Mesenchymal stem cell (in vitro differentiated cells and primary cell): ENCODE data around the gene SBNO1. TPM values are rescaled to one million over a fixed set of nuclear protein-coding genes. Genes with fewer than 3 reads are reported as not detected.
A peak's percentile ranks its signal among the peaks of the same experiment; 100 is the strongest.
"Not testable (repeated sequence)": the region's sequence is repeated elsewhere in the genome, so short reads cannot be mapped to it uniquely, and the experiment has no call there.

Experiments
- DNase-seq: peaks from one replicate; pipeline ENCODE4 v3.0.0-alpha.2; 2013
- H2AFZ ChIP-seq: one replicate; pipeline ENCODE4 v1.6.1; 2013; ENCODE audit warnings: low read depth, mild to moderate bottlenecking, control low read depth, inconsistent platforms, low read length, moderate library complexity
- H2AK5ac ChIP-seq: 2 replicates; pipeline ENCODE4 v1.6.1; 2013; ENCODE audit warnings: low read length, moderate library complexity, mild to moderate bottlenecking, inconsistent platforms; ENCODE audit not compliant: severe bottlenecking
- H2BK120ac ChIP-seq: one replicate; pipeline ENCODE4 v1.6.1; 2013; ENCODE audit warnings: low read depth, mild to moderate bottlenecking, inconsistent platforms, low read length, moderate library complexity
- H2BK12ac ChIP-seq, 2 experiments: one replicate each; pipeline ENCODE4 v1.6.1; 2013; ENCODE audit warnings: inconsistent platforms in 2 of 2, low read length in 2 of 2, mild to moderate bottlenecking in 2 of 2, moderate library complexity in 2 of 2, control low read depth in 1 of 2
- H2BK15ac ChIP-seq: one replicate; pipeline ENCODE4 v1.6.1; 2013; ENCODE audit warnings: mild to moderate bottlenecking, low read depth, inconsistent platforms; ENCODE audit not compliant: poor library complexity, severe bottlenecking
- H2BK5ac ChIP-seq: 2 replicates; pipeline ENCODE4 v1.6.1; 2013; ENCODE audit warnings: low read depth, mild to moderate bottlenecking, low read length, control low read depth, inconsistent platforms; ENCODE audit not compliant: poor library complexity, severe bottlenecking
- H3K14ac ChIP-seq, 2 experiments: one replicate each; pipeline ENCODE4 v1.6.1; 2013; ENCODE audit warnings: inconsistent platforms in 2 of 2, low read length in 2 of 2, control low read depth in 1 of 2, mild to moderate bottlenecking in 1 of 2, moderate library complexity in 1 of 2
- H3K18ac ChIP-seq, 2 experiments: one replicate each; pipeline ENCODE4 v1.6.1; 2013; ENCODE audit warnings: inconsistent platforms in 2 of 2, low read length in 2 of 2, control low read depth in 1 of 2, low read depth in 1 of 2, mild to moderate bottlenecking in 1 of 2
- H3K23ac ChIP-seq, 2 experiments: one replicate each; pipeline ENCODE4 v1.6.1; 2013; ENCODE audit warnings: inconsistent platforms in 2 of 2, low read length in 2 of 2, mild to moderate bottlenecking in 2 of 2, moderate library complexity in 2 of 2, control low read depth in 1 of 2
- H3K27ac ChIP-seq: 2 replicates; pipeline ENCODE4 v1.5.1; 2013; ENCODE audit warnings: mild to moderate bottlenecking, moderate library complexity, low read length, control low read depth, inconsistent platforms; ENCODE audit not compliant: poor library complexity, severe bottlenecking
- H3K27me3 ChIP-seq, 2 experiments: 2 replicates each; pipeline versions ENCODE4 v1.6.1 to v1.7.0; 2013; ENCODE audit warnings: low read length in 2 of 2, mild to moderate bottlenecking in 2 of 2, moderate library complexity in 2 of 2, control low read depth in 1 of 2, inconsistent platforms in 1 of 2; ENCODE audit not compliant: control insufficient read depth in 1 of 2, insufficient read depth in 1 of 2
- H3K36me3 ChIP-seq, 2 experiments: 2 replicates each; pipeline versions ENCODE4 v1.6.1 to v1.7.0; 2013; ENCODE audit warnings: low read length in 2 of 2, control low read depth in 1 of 2, inconsistent platforms in 1 of 2, low read depth in 1 of 2, mild to moderate bottlenecking in 1 of 2; ENCODE audit not compliant: insufficient read depth in 2 of 2, control insufficient read depth in 1 of 2
- H3K4ac ChIP-seq, 2 experiments: one replicate each; pipeline ENCODE4 v1.6.1; 2013; ENCODE audit warnings: inconsistent platforms in 2 of 2, low read length in 2 of 2, mild to moderate bottlenecking in 2 of 2, moderate library complexity in 2 of 2, control low read depth in 1 of 2, low read depth in 1 of 2
- H3K4me1 ChIP-seq: 2 replicates; pipeline ENCODE4 v1.6.1; 2013; ENCODE audit warnings: low read depth, low read length, control low read depth; ENCODE audit not compliant: control insufficient read depth, insufficient read depth
- H3K4me2 ChIP-seq: 2 replicates; pipeline ENCODE4 v1.6.1; 2013; ENCODE audit warnings: low read length, mild to moderate bottlenecking, inconsistent platforms; ENCODE audit not compliant: poor library complexity, severe bottlenecking
- H3K4me3 ChIP-seq, 2 experiments: 2 replicates each; pipeline versions ENCODE4 v1.5.1 to v1.7.0; 2013; ENCODE audit warnings: low read length in 2 of 2, mild to moderate bottlenecking in 2 of 2, control low read depth in 1 of 2, low read depth in 1 of 2; ENCODE audit not compliant: insufficient read depth in 1 of 2
- H3K79me1 ChIP-seq: replicated peaks from 2 replicates; pipeline ENCODE4 v1.6.1; 2013; ENCODE audit warnings: mild to moderate bottlenecking, control low read depth, low read length, inconsistent platforms; ENCODE audit not compliant: poor library complexity, severe bottlenecking
- H3K9ac ChIP-seq: 2 replicates; pipeline ENCODE4 v1.7.0; 2013; ENCODE audit warnings: mild to moderate bottlenecking, low read length, moderate library complexity
- H3K9me3 ChIP-seq: 2 replicates; pipeline ENCODE4 v1.7.0; 2013; ENCODE audit warnings: mild to moderate bottlenecking, low read length; ENCODE audit not compliant: control insufficient read depth
- H4K8ac ChIP-seq: one replicate; pipeline ENCODE4 v1.6.1; 2013; ENCODE audit warnings: inconsistent platforms, mild to moderate bottlenecking, low read length, moderate library complexity
- H4K91ac ChIP-seq: one replicate; pipeline ENCODE4 v1.6.1; 2013; ENCODE audit warnings: mild to moderate bottlenecking, low read length, inconsistent platforms
- WGBS: methylation state at CpG from one replicate; pipeline ENCODE4 v1.1.7; 2013; ENCODE audit warnings: mixed read lengths; 5-methylcytosine and 5-hydroxymethylcytosine counted together
- polyA plus RNA-seq, 2 experiments: library from polyadenylated mRNA; stranded (reverse); fragments of 200-250 nt; gene quantifications; one replicate each; pipeline ENCODE4 v1.2.3, GENCODE V29; 2013

SBNO1 gene
- polyA plus RNA-seq (2013, experiment 1 of 2), result 21.8 TPM
- 21.4 TPM for polyA plus RNA-seq (2013, experiment 2 of 2)

GRCh38 chr12:123364532-123365024 is at the start of gene SBNO1:
SBNO1 (minus strand) TSS chr12:123364847; CDS start chr12:123350441, 14,406 bp downstream.
- DNase-seq, result peak; percentile 91
- peak within 1 kb of the TSS; percentile 73 to 77 for H2BK12ac ChIP-seq
- H3K27ac ChIP-seq, result peak within 1 kb of the TSS; percentile 99
- H2AK5ac ChIP-seq, result peak within 1 kb of the TSS; percentile 48
- H3K79me1 ChIP-seq, result no peaks in the 10 kb centered on the region
- no peaks in the 10 kb centered on the region for H3K9me3 ChIP-seq
- WGBS, result 4% methylated on average over 9 of the region's 47 CpGs
- H2BK15ac ChIP-seq, result peak within 1 kb of the TSS; percentile 98
- H3K36me3 ChIP-seq, result peaks cover 0 to 5% of the 10 kb centered on the region in 2 experiments
- H3K14ac ChIP-seq, result peak within 1 kb of the TSS; percentile 74 to 81
- H3K4me1 ChIP-seq, result peaks cover 12% of the 10 kb centered on the region
- H3K23ac ChIP-seq, result peak within 1 kb of the TSS in 1 of 2 experiments; percentile 94
- H3K4me3 ChIP-seq, result peak within 1 kb of the TSS; percentile 94 to 97
- peak within 1 kb of the TSS; percentile 91 to 98 for H3K18ac ChIP-seq
- peak within 1 kb of the TSS; percentile 99 for H3K9ac ChIP-seq
- H3K4ac ChIP-seq, result peak within 1 kb of the TSS; percentile 87 to 96
- peak within 1 kb of the TSS; percentile 97 for H4K8ac ChIP-seq
- peak within 1 kb of the TSS; percentile 97 for H3K4me2 ChIP-seq
- no peaks in the 10 kb centered on the region for H3K27me3 ChIP-seq
- H2BK120ac ChIP-seq, result peak within 1 kb of the TSS; percentile 97
- peak within 1 kb of the TSS; percentile 98 for H2BK5ac ChIP-seq
- H2AFZ ChIP-seq, result peak within 1 kb of the TSS; percentile 63
- H4K91ac ChIP-seq, result peak within 1 kb of the TSS; percentile 89

DNA sequence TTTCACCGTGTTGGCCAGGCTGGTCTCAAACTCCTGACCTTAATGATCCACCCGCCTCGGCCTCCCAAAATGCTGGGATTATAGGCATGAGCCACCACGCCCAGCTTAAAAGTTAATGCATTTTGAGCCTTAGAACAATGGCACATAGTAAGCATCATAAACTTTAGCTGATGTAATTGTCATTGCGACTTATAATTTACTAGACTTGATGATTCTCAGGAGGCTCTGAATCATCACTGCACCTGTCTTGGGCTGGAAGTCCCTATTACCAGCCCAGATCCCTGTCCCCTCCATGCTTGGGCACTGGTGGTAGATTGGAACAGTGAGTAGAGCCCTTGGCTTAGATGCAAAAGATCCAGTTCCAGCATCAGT is 45.4 kb upstream of the SBNO1 start:
- Histone ChIP-seq H3K9ac (no peak overlapping the region), H2BK12ac (no peak overlapping the region), H2BK120ac (no peak overlapping the region), H3K9me3 (no peaks in the 10 kb centered on the region), H2BK15ac (no peak overlapping the region), H3K4me3 (no peak overlapping the region), H4K91ac (no peak overlapping the region), H2AK5ac (no peak overlapping the region), H4K8ac (no peak overlapping the region), H3K79me1 (peaks cover 4% of the 10 kb centered on the region), H2AFZ (no peak overlapping the region), H3K4me1 (no peaks in the 10 kb centered on the region), H2BK5ac (no peak overlapping the region), H3K4ac (no peak overlapping the region), H3K14ac (no peak overlapping the region), H3K27me3 (no peaks in the 10 kb centered on the region), H3K18ac (no peak overlapping the region), H3K23ac (no peak overlapping the region), H3K36me3 (peaks cover 44 to 46% of the 10 kb centered on the region in 2 experiments), H3K27ac (no peak overlapping the region), H3K4me2 (no peak overlapping the region)
- 93% methylated on average over 5 of the region's 5 CpGs for WGBS
- DNase-seq, result no peak

- H3K4me1 ChIP-seq, H3K4me3 ChIP-seq, DNase-seq, H3K27me3 ChIP-seq, H2BK15ac ChIP-seq, H2BK5ac ChIP-seq, H3K9me3 ChIP-seq, H3K4me2 ChIP-seq, H2BK120ac ChIP-seq, H4K8ac ChIP-seq, H3K18ac ChIP-seq, H3K79me1 ChIP-seq, H4K91ac ChIP-seq, H3K4ac ChIP-seq, H3K9ac ChIP-seq, H2AFZ ChIP-seq, H3K27ac ChIP-seq, H3K23ac ChIP-seq, H3K14ac ChIP-seq, H2BK12ac ChIP-seq, H2AK5ac ChIP-seq: not testable (repeated sequence)
- WGBS, result 91% methylated on average over 10 of the region's 11 CpGs
- peaks cover 50% of the 10 kb centered on the region in 2 experiments for H3K36me3 ChIP-seq
These were observed 44.8 kb upstream of the SBNO1 start for GRCh38 chr12:123409284-123410040.

DNA sequence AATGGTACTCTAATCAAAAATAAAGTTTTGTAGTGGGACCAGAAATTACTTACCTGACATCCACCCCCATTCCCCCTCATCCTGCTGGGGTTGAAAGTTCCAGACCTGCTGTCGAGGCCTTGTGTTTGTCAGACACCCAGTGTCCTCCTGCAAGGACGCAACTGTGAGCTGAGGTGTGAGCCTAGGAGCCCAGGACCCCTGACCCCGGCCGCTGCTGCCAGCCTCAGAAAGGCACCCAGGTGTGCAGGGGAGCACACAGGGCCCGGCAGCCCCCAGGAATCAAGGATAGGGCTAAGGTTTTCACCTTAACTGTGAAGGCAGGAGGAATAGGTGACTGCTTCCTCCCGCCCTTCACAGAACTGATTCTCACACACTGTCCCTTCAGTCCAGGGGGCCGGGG is 44.0 kb upstream of the SBNO1 start:
- H3K79me1 ChIP-seq, result peaks cover 16% of the 10 kb centered on the region
- H3K4me3 ChIP-seq, H3K27ac ChIP-seq, H2AK5ac ChIP-seq, H4K91ac ChIP-seq, H3K27me3 ChIP-seq, H3K23ac ChIP-seq, H3K18ac ChIP-seq, H3K4me2 ChIP-seq, H2BK15ac ChIP-seq, H2BK12ac ChIP-seq, H3K9me3 ChIP-seq, H3K4ac ChIP-seq, H2BK120ac ChIP-seq, H2AFZ ChIP-seq, H2BK5ac ChIP-seq, DNase-seq, H3K4me1 ChIP-seq, H3K9ac ChIP-seq, H3K14ac ChIP-seq, H4K8ac ChIP-seq: not testable (repeated sequence)
- 97% methylated on average over 4 of the region's 7 CpGs for WGBS
- H3K36me3 ChIP-seq, result peaks cover 58% of the 10 kb centered on the region in 2 experiments
